Measurements from ENCODE around the gene CUL7. TPM values are rescaled to one million over a fixed set of nuclear protein-coding genes. Genes with fewer than 3 reads are reported as not detected.

The CUL7 gene
- total and polyA plus RNA-seq, 2 experiments from 2014 or later = 21.8 to 54.1 TPM

- no peaks in the 10 kb centered on the region for H3K9me2 ChIP-seq (ENCODE audit: insufficient read depth)
- peaks cover 8% of the 10 kb centered on the region; the same call in 1 of the 2 replicates for H3F3A ChIP-seq (ENCODE audit: insufficient read depth)
- peaks cover 54% of the 10 kb centered on the region for H3K79me2 ChIP-seq (ENCODE audit: insufficient read depth)
- H3K4me3 ChIP-seq = peak overlapping the region; percentile 94
- H3K36me3 ChIP-seq (ENCODE audit: low read depth) = no peaks in the 10 kb centered on the region
- H3K27me3 ChIP-seq (replicated peaks; ENCODE audit: insufficient read depth) = no peaks in the 10 kb centered on the region
- H2AFZ ChIP-seq = peak overlapping the region; percentile 77
- peak; percentile 72 for DNase-seq
- H4K20me1 ChIP-seq (ENCODE audit: insufficient read depth) = no peaks in the 10 kb centered on the region
- in situ Hi-C loops (cut with MboI) = no loop called here
- H3K27ac ChIP-seq = peak overlapping the region; percentile 85
- WGBS, 2 experiments (ENCODE audit: low coverage in 1 of 2, low lambda C conversion rate in 2 of 2, missing lambda C conversion rate in 2 of 2) = 1% methylated on average over 60 to 67 of the region's 72 CpGs
- H3K4me2 ChIP-seq (ENCODE audit: unreplicated experiment) = peak overlapping the region; percentile 89
- H3K4me1 ChIP-seq (ENCODE audit: insufficient read depth) = peaks cover 30% of the 10 kb centered on the region
- peak overlapping the region; percentile 93 for H3K9ac ChIP-seq
- TF ChIP-seq EZH2 (IDR thresholded peaks at IDR 0.05; ENCODE audit: insufficient read depth, poor library complexity, severe bottlenecking) (no peak), EZH2phosphoT487 (IDR thresholded peaks at IDR 0.05; ENCODE audit: insufficient read depth, low read depth) (no peak)
- no peaks in the 10 kb centered on the region for H3K9me3 ChIP-seq (ENCODE audit: low read depth)
These were observed 23.0 kb upstream of the CUL7 start for GRCh38 chr6:43076464-43077332.

GRCh38 chr6:43075670-43076463 lies 22.2 kb upstream of the CUL7 start, which contains the start of gene PTK7:
Gene PTK7 (plus strand): TSS chr6:43076314. CDS start chr6:43076489, 175 bp downstream.
- peaks cover 30% of the 10 kb centered on the region for H3K4me1 ChIP-seq (ENCODE audit: insufficient read depth)
- in situ Hi-C loops (cut with MboI) = no loop called here
- 3 to 6% methylated on average over 21 to 59 of the region's 60 CpGs for WGBS, 2 experiments (ENCODE audit: low coverage in 1 of 2, low lambda C conversion rate in 2 of 2, missing lambda C conversion rate in 2 of 2)
- H3K27ac ChIP-seq = peak within 1 kb of the TSS; percentile 85
- H3K4me2 ChIP-seq (ENCODE audit: unreplicated experiment) = peak within 1 kb of the TSS; percentile 89
- H3K4me3 ChIP-seq = peak within 1 kb of the TSS; percentile 94
- no peaks in the 10 kb centered on the region for H3K9me3 ChIP-seq (ENCODE audit: low read depth)
- no peaks in the 10 kb centered on the region for H4K20me1 ChIP-seq (ENCODE audit: insufficient read depth)
- H3K9ac ChIP-seq = peak within 1 kb of the TSS; percentile 93
- DNase-seq = peak; percentile 77
- TF ChIP-seq EZH2 (IDR thresholded peaks at IDR 0.05; ENCODE audit: insufficient read depth, poor library complexity, severe bottlenecking) (no peak), EZH2phosphoT487 (IDR thresholded peaks at IDR 0.05; ENCODE audit: insufficient read depth, low read depth) (no peak)
- H3K79me2 ChIP-seq (ENCODE audit: insufficient read depth) = peaks cover 46% of the 10 kb centered on the region
- H3F3A ChIP-seq (ENCODE audit: insufficient read depth) = peaks cover 4% of the 10 kb centered on the region; the same call in 1 of the 2 replicates
- peak within 1 kb of the TSS; percentile 77 for H2AFZ ChIP-seq
- no peaks in the 10 kb centered on the region for H3K36me3 ChIP-seq (ENCODE audit: low read depth)
- no peaks in the 10 kb centered on the region for H3K27me3 ChIP-seq (replicated peaks; ENCODE audit: insufficient read depth)
- H3K9me2 ChIP-seq (ENCODE audit: insufficient read depth) = no peaks in the 10 kb centered on the region

- 36 to 43% methylated on average over 6 of the region's 6 CpGs for WGBS, 2 experiments (ENCODE audit: low coverage in 1 of 2, low lambda C conversion rate in 2 of 2, missing lambda C conversion rate in 2 of 2)
- Histone ChIP-seq H3K4me3 (peak overlapping the region; percentile 94), H4K20me1 (ENCODE audit: insufficient read depth) (no peaks in the 10 kb centered on the region), H3F3A (ENCODE audit: insufficient read depth) (peaks cover 4% of the 10 kb centered on the region; the same call in 1 of the 2 replicates), H3K9ac (peak overlapping the region; percentile 93), H3K79me2 (ENCODE audit: insufficient read depth) (peaks cover 38% of the 10 kb centered on the region), H2AFZ (peak overlapping the region; percentile 49), H3K9me3 (ENCODE audit: low read depth) (no peaks in the 10 kb centered on the region), H3K4me1 (ENCODE audit: insufficient read depth) (peaks cover 30% of the 10 kb centered on the region), H3K9me2 (ENCODE audit: insufficient read depth) (no peaks in the 10 kb centered on the region), H3K27me3 (replicated peaks; ENCODE audit: insufficient read depth) (no peaks in the 10 kb centered on the region), H3K27ac (peak overlapping the region; percentile 60), H3K4me2 (ENCODE audit: unreplicated experiment) (peak overlapping the region; percentile 70), H3K36me3 (ENCODE audit: low read depth) (no peaks in the 10 kb centered on the region)
- TF ChIP-seq EZH2 (IDR thresholded peaks at IDR 0.05; ENCODE audit: insufficient read depth, poor library complexity, severe bottlenecking) (no peak), EZH2phosphoT487 (IDR thresholded peaks at IDR 0.05; ENCODE audit: insufficient read depth, low read depth) (no peak)
- DNase-seq = peak; percentile 77
- in situ Hi-C loops (cut with MboI) = no loop called here
These were observed 21.4 kb upstream of the CUL7 start for GRCh38 chr6:43074847-43075669.
